H1 (cell line): Measurements from ENCODE around the gene CCNI2. TPM values are rescaled to one million over a fixed set of nuclear protein-coding genes. Genes with fewer than 3 reads are reported as not detected.

Experiments
- CTCF ChIA-PET: fragments of 300-600 bp; sonication (Branson Sonifier 250); formaldehyde crosslinking; loops from one replicate; lab custom pipeline; 2021; ENCODE audit not compliant: partially characterized antibody; lab: Charles Lee
- POLR2A ChIA-PET: fragments of 300-600 bp; sonication (Branson Sonifier 250); formaldehyde crosslinking; loops from one replicate; lab custom pipeline; 2021; ENCODE audit warnings: inconsistent platforms; ENCODE audit not compliant: partially characterized antibody; lab: Charles Lee
- DNase-seq, 2 experiments: peaks; one replicate each; pipeline versions ENCODE4 v3.0.0 to v3.0.0-alpha.2; 2010 to 2022; ENCODE audit warnings: low spot score in 2 of 2, low read depth in 1 of 2, mixed read lengths in 1 of 2
- FAIRE-seq: peaks from 2 replicates; lab custom pipeline; 2011; peaks lifted over from hg19 to GRCh38; lab: Jason Lieb, UNC
- H2AFZ ChIP-seq: 2 replicates; pipeline ENCODE4 v1.8.1; 2012; ENCODE audit warnings: low read length, inconsistent platforms
- H2AK5ac ChIP-seq: 2 replicates; pipeline ENCODE4 v1.6.1; 2013; ENCODE audit warnings: low read depth, low read length
- H2BK120ac ChIP-seq: replicated peaks from 2 replicates; pipeline ENCODE3; 2013; ENCODE audit warnings: low read depth, low read length, inconsistent platforms
- H2BK12ac ChIP-seq: 2 replicates; pipeline ENCODE4 v1.6.1; 2013; ENCODE audit warnings: low read depth, low read length
- H2BK15ac ChIP-seq: 2 replicates; pipeline ENCODE4 v1.6.1; 2013; ENCODE audit warnings: low read length
- H2BK20ac ChIP-seq: 2 replicates; pipeline ENCODE4 v1.6.1; 2013; ENCODE audit warnings: low read length
- H2BK5ac ChIP-seq: 2 replicates; pipeline ENCODE4 v1.6.1; 2013; ENCODE audit warnings: low read depth, low read length
- H3K14ac ChIP-seq: 2 replicates; pipeline ENCODE4 v1.6.1; 2013; ENCODE audit warnings: inconsistent platforms; ENCODE audit not compliant: insufficient read length
- H3K18ac ChIP-seq: 2 replicates; pipeline ENCODE4 v1.6.1; 2013; ENCODE audit warnings: low read length; ENCODE audit errors: extremely low read depth
- H3K23ac ChIP-seq: 2 replicates; pipeline ENCODE4 v1.6.1; 2013; ENCODE audit warnings: inconsistent platforms; ENCODE audit not compliant: insufficient read length
- H3K23me2 ChIP-seq: 2 replicates; pipeline ENCODE4 v1.6.1; 2013; ENCODE audit warnings: low read depth, low read length
- H3K27ac ChIP-seq: 2 replicates; pipeline ENCODE4 v1.6.1; 2011; ENCODE audit warnings: low read depth, low read length, inconsistent platforms
- H3K27me3 ChIP-seq, 4 experiments: replicated peaks in 1 of 4; 1 replicate in 1 of 4; 2 replicates in 3 of 4; pipeline versions ENCODE4 v1.6.1 to v1.8.1; 2011 to 2013; ENCODE audit warnings: low read length in 3 of 4, mild to moderate bottlenecking in 3 of 4, inconsistent platforms in 2 of 4, mixed read lengths in 2 of 4, moderate library complexity in 1 of 4; ENCODE audit not compliant: control insufficient read depth in 3 of 4, insufficient read depth in 3 of 4; ENCODE audit errors: extremely low read depth in 1 of 4
- H3K36me3 ChIP-seq, 4 experiments: 2 replicates each; pipeline versions ENCODE4 v1.6.1 to v1.8.1; 2011 to 2013; ENCODE audit warnings: mild to moderate bottlenecking in 4 of 4, low read length in 3 of 4, moderate library complexity in 2 of 4, control low read depth in 1 of 4, inconsistent platforms in 1 of 4; ENCODE audit not compliant: insufficient read depth in 4 of 4, control insufficient read depth in 2 of 4
- H3K4ac ChIP-seq: replicated peaks from 2 replicates; pipeline ENCODE3; 2013; ENCODE audit warnings: low read length, low read depth, mixed read lengths, inconsistent platforms; ENCODE audit not compliant: insufficient read length
- H3K4me1 ChIP-seq, 4 experiments: replicated peaks in 1 of 4; 1 replicate in 1 of 4; 2 replicates in 3 of 4; pipeline versions ENCODE4 v1.6.1 to v1.8.1; 2011 to 2013; ENCODE audit warnings: low read length in 3 of 4, inconsistent platforms in 2 of 4, mixed read lengths in 1 of 4; ENCODE audit not compliant: insufficient read depth in 4 of 4, control insufficient read depth in 3 of 4
- H3K4me2 ChIP-seq, 2 experiments: 2 replicates each; pipeline versions ENCODE4 v1.6.1 to v1.8.1; 2011 to 2013; ENCODE audit warnings: low read depth in 2 of 2, low read length in 2 of 2, control low read depth in 1 of 2, inconsistent platforms in 1 of 2, mild to moderate bottlenecking in 1 of 2; ENCODE audit not compliant: insufficient read depth in 1 of 2
- H3K4me3 ChIP-seq, 4 experiments: fragments of 200-600, 300-600 bp in 1 of 4; sonication (generic), shearing (Covaris generic), sonication (Bioruptor Twin) in 1 of 4; 2 replicates each; pipeline versions ENCODE4 v1.5.1 to v1.8.1; 2011 to 2016; ENCODE audit warnings: low read length in 4 of 4, low read depth in 3 of 4, control low read depth in 2 of 4, inconsistent platforms in 2 of 4, mild to moderate bottlenecking in 2 of 4, mixed read lengths in 1 of 4, moderate library complexity in 1 of 4; ENCODE audit not compliant: insufficient read depth in 2 of 4; ENCODE audit errors: extremely low read depth in 1 of 4
- H3K56ac ChIP-seq: replicated peaks from 2 replicates; pipeline ENCODE3; 2013; ENCODE audit warnings: low read depth, mild to moderate bottlenecking, mixed read lengths, low read length, inconsistent platforms; ENCODE audit not compliant: insufficient read length
- H3K79me1 ChIP-seq: 2 replicates; pipeline ENCODE4 v1.6.1; 2013; ENCODE audit warnings: low read depth, low read length, control low read depth
- H3K79me2 ChIP-seq, 2 experiments: 2 replicates each; pipeline versions ENCODE4 v1.6.1 to v1.8.1; 2012 to 2013; ENCODE audit warnings: low read length in 2 of 2, mild to moderate bottlenecking in 2 of 2, inconsistent platforms in 1 of 2; ENCODE audit not compliant: insufficient read depth in 2 of 2, control insufficient read depth in 1 of 2
- H3K9ac ChIP-seq, 4 experiments: replicated peaks in 1 of 4; 1 replicate in 1 of 4; 2 replicates in 3 of 4; pipeline versions ENCODE4 v1.6.1 to v1.8.1; 2011 to 2013; ENCODE audit warnings: low read depth in 3 of 4, low read length in 3 of 4, control low read depth in 2 of 4, mild to moderate bottlenecking in 2 of 4, moderate library complexity in 2 of 4, inconsistent platforms in 1 of 4; ENCODE audit errors: extremely low read depth in 1 of 4
- H3K9me3 ChIP-seq, 2 experiments: 2 replicates each; pipeline versions ENCODE4 v1.6.1 to v1.8.1; 2012 to 2013; ENCODE audit warnings: mild to moderate bottlenecking in 2 of 2, moderate library complexity in 2 of 2, control low read depth in 1 of 2, inconsistent platforms in 1 of 2, low read depth in 1 of 2, low read length in 1 of 2, mixed read lengths in 1 of 2; ENCODE audit not compliant: insufficient read depth in 2 of 2
- H4K20me1 ChIP-seq, 2 experiments: replicated peaks in 1 of 2; 2 replicates each; pipeline versions ENCODE3 to v1.8.1; 2011 to 2013; ENCODE audit warnings: inconsistent platforms in 2 of 2, low read length in 2 of 2, mild to moderate bottlenecking in 1 of 2; ENCODE audit not compliant: insufficient read depth in 2 of 2, control insufficient read depth in 1 of 2
- H4K5ac ChIP-seq: 2 replicates; pipeline ENCODE4 v1.6.1; 2013; ENCODE audit warnings: low read length, low read depth, mixed read lengths, inconsistent platforms; ENCODE audit not compliant: insufficient read length
- H4K8ac ChIP-seq: 2 replicates; pipeline ENCODE4 v1.8.0; 2013; ENCODE audit warnings: mild to moderate bottlenecking, moderate library complexity, low read length, inconsistent platforms; ENCODE audit not compliant: insufficient read depth; ENCODE audit errors: extremely low read depth
- H4K91ac ChIP-seq: replicated peaks from 2 replicates; pipeline ENCODE3; 2013; ENCODE audit warnings: low read length, mixed read lengths, inconsistent platforms; ENCODE audit not compliant: insufficient read length
- RAD21 ChIP-seq, 2 experiments: IDR thresholded peaks in 1 of 2; conservative IDR thresholded peaks in 1 of 2; 2 replicates each; pipeline ENCODE4 v1.6.1; 2011; ENCODE audit warnings: low read depth in 2 of 2, low read length in 2 of 2, improper control_type of control experiment in 1 of 2, inconsistent platforms in 1 of 2, mild to moderate bottlenecking in 1 of 2, moderate library complexity in 1 of 2
- RXRA ChIP-seq: IDR thresholded peaks from 2 replicates; pipeline ENCODE4 v1.6.1; 2011; ENCODE audit warnings: low read depth, mild to moderate bottlenecking, low read length, moderate library complexity; ENCODE audit not compliant: insufficient read depth
- polyA plus RNA-seq, 7 experiments: library from polyadenylated mRNA; depleted of rRNA in 3 of 7; stranded (reverse) in 5 of 7; unstranded in 2 of 7; fragments of >200 nt in 5 of 7; fragments of 200-250 nt in 2 of 7; gene quantifications; 1 replicate in 5 of 7; 2 replicates in 1 of 7; 4 replicates in 1 of 7; pipeline versions ENCODE4 v1.2.1 to v1.2.3, GENCODE V29; 2011 to 2013; ENCODE audit warnings: missing spikeins in 2 of 7, mixed read lengths in 2 of 7
- total RNA-seq: library from RNA; stranded (reverse); fragmentation: NEBNext Ultra II Directional; extraction: Animal tissue kit (Norgen Biotek cat#: 25700); gene quantifications from 2 replicates; pipeline ENCODE4 v1.2.1, GENCODE V29; 2021

The CCNI2 gene
- total and polyA plus RNA-seq, 2 of the 8 experiments (the other 6 are each of a cell fraction or from before 2014, with no cell fraction given) = 1.3 to 1.4 TPM

DNA sequence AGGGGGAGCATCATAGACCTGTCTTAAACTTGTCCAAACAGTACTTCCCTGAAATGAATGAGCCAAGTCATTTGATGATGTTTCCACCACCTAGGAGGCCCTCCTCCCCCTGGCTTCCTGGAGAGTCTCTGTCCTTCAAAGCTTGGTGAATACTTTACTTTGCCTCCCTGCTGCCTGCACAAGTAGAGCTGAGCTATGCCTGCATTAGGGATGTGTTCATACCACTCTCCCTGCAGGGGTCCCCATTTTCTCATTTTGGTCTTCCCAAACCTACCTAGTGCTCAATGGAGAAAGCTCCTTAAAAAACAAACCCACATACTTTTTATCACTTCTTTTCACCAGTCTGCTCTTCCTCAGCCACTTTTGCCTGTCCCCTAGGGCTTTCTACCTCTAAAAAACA lies 7.7 kb downstream of the CCNI2 start:
- Histone ChIP-seq H3K14ac (no peak overlapping the region), H3K27ac (no peak overlapping the region), H3K4me3 (no peak overlapping the region), H2BK15ac (no peak overlapping the region), H2BK12ac (no peak overlapping the region), H3K18ac (0 out of 2 replicates have a peak overlapping the region, but pooled peaks have one; percentile 4), H3K4me1 (peaks cover 0 to 6% (median 3%) of the 10 kb centered on the region in 4 experiments; a peak in 3 of 7 replicates), H2AK5ac (no peak overlapping the region), H4K5ac (no peak overlapping the region), H4K91ac (no peak overlapping the region), H4K8ac (no peak overlapping the region), H3K79me2 (no peaks in the 10 kb centered on the region), H3K27me3 (peaks cover 0 to 4% (median 0%) of the 10 kb centered on the region in 4 experiments; a peak in 2 of 7 replicates), H2BK120ac (no peak overlapping the region), H3K9me3 (no peaks in the 10 kb centered on the region), H2BK20ac (no peak overlapping the region), H2BK5ac (no peak overlapping the region), H3K23ac (no peak overlapping the region), H3K56ac (no peak overlapping the region), H4K20me1 (peaks cover 0 to 2% of the 10 kb centered on the region in 2 experiments), H3K4ac (no peak overlapping the region), H3K9ac (no peak overlapping the region), H2AFZ (no peak overlapping the region), H3K79me1 (no peaks in the 10 kb centered on the region), H3K23me2 (no peaks in the 10 kb centered on the region), H3K4me2 (no peak overlapping the region; a peak in 1 of 4 replicates), H3K36me3 (no peaks in the 10 kb centered on the region; a peak in 1 of 8 replicates)
- no peak for FAIRE-seq
- TF ChIP-seq RAD21 (IDR thresholded peaks at IDR 0.05 in 1 of 2, conservative IDR thresholded peaks at IDR 0.05 in 1 of 2; ENCODE audit: low read depth in 2 of 2, low read length in 2 of 2) = peak; percentile 39 to 46
- no peak for TF ChIP-seq RXRA
- ChIA-PET POLR2A (interaction anchor here (0.9 to 1.1 kb wide), 4 partner anchors 9 to 68 kb away, joined by 3 to 4 read pairs (median 3); no protein-coding TSS in a partner anchor), CTCF (interaction anchor here (0.7 to 18.2 kb wide), 28 partner anchors 8 to 376 kb away, joined by 3 to 322 read pairs (median 5); partner anchors contain the start of genes CCNI2, KIF3A, SEPTIN8 and SHROOM1)
- DNase-seq = peak in 1 of 2 experiments; percentile 42
